Stimulated activated CD8-positive, alpha-beta memory T cell treated with anti-CD3 and anti-CD28 coated beads, Interleukin-4, amount 100 ng/mL, for 48 hours (primary cell): ENCODE results near the gene POFUT1.
"Not testable (repeated sequence)": the region's sequence is repeated elsewhere in the genome, so short reads cannot be mapped to it uniquely, and the experiment has no call there.

Experiments used
- DNase-seq: peaks from one replicate; pipeline ENCODE4 v3.0.0-alpha.2; 2020

The POFUT1 gene

GRCh38 chr20:32189691-32190615 is 17.7 kb upstream of the POFUT1 start:
- peak; percentile 72 for DNase-seq

DNA sequence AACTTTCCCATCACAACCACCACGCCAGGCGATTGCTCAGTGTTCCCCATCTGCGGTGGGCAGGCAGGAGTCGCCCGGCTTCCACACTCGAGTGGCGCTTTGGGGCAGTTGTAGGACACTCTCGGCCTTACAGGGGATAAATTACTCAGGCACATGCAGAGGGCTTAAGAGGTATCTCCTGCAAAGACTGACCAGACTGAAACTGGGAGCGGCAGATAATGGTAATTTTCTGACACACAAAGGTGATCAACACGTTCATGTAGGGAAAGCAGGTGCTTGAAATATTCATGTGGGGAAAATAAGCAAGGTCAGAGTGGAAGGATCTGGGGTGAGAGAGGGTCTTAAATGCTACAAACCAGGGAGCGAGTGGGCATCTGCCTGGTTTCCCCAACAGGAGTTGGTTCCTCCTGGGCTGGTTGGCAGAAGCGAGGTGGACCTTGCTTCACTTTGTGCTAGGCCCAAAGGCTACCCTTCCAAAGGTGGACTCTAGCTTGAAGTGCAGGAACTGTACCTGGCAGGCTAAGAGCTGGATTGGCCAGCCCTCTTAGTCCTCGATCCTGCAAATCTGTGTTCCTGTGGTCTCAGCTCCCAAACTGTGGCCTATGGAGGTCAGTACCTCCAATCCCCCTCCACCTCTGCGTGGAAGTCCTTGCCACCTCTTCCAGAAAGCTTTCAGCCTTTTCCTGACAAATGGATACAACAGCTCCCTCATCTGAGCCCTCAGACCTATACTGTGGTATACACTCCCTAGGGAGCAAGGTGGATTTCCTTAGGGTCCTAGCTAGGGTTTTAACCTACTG is 16.9 kb upstream of the POFUT1 start:
- peak; percentile 40 for DNase-seq

DNA sequence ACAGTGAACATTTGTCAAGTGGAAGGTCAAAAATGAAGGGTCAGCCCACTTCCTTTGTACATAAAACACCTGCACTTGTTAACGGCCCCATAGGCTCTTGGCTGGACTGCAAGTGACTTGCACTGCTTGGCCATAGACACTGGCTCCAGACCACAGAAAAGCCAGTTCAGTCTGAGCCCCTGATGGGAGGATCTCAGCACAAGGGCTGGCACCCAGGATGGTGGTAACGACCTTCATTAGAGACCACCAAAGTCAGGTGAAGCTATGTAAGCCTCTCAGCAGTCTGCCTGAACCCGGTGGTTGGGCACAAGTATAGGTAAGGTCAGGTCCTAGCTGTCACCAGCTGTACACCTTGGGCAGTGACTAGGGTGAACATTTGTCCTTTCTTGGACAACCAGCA is 16.3 kb upstream of the POFUT1 start:
- peak; percentile 37 for DNase-seq

DNA sequence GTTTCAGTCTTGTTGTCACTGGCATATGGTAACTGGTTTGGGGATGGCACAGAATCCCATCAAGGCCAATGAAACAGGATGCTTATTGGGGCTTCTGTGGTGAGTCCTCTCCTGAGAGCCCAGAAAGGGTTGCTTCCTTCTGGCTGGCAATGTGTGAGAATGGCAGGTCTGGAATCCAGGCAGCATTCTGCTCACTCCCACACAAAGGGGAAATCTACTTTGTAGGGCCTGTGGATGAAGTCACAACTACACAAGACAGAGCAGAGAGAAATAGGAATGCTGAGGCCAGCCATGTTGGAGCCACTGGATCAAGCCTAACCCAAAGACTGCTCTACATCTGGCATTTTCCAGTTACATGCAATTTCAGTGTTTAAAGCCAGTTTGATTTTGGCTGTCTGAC is 15.8 kb upstream of the POFUT1 start:
- peak; percentile 32 for DNase-seq

DNA sequence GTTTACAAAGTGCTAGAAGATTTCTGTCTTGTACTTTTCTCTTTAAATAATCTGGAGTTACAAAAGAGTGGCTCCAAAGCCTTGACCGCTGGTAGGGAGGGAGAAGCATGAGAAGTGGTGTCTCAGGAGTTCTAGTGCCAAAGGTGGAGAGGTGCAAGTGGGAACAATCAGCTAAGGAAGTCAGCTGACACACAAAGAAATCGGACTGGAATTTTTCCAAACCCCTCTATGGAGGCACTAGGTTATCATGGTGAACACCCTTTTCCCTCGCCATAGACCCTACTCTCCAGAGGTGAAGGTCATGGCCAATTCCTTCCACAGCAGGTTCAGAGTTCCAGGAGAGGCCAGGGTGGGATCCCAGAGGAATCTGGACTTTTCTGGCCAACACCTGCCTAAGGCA is 15.0 kb upstream of the POFUT1 start:
- no peak for DNase-seq

DNA sequence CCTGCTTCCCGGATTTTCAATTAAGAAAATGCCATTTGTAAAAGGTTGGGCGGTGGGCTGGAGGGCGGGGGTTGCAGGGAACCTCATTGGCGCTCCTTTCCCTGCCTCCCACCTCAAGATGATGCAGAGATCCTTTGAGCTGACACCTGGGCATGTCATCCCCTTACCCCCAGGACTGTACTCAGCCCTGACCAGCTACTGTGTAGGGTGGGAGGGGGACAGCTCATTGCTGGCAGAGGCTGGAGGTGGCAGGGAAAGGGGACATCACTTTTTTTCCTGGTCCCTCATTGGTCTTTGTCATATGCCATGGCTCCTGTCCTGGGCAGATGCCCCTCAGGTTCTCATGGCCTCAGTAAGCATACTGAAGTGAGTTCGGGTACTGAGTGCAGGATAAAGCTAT is 14.3 kb upstream of the POFUT1 start:
- not testable (repeated sequence) for DNase-seq

DNA sequence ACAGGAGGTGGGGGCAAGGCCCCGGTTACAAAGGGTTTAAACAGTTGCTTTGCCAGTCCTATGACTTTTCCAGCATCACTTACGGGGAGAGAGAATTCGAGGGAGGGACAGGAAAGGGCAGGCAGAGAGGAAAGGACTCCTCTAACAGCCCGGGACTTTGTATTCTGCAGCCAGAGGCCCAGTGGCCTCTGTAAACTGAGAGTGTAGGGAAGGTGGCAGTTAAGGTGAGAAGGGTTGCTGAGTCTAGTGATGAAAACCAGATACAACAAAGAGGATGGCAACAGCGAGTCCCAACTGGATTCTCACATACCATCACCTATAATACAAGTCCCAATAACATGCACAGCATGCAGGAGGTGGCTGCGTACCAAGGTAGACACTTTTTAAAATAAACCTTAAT is 13.7 kb upstream of the POFUT1 start:
- peak; percentile 17 for DNase-seq

GRCh38 chr20:32195581-32195980 is 12.1 kb upstream of the POFUT1 start:
- DNase-seq: no peak

GRCh38 chr20:32196613-32197012 is 11.1 kb upstream of the POFUT1 start:
- not testable (repeated sequence) for DNase-seq

DNA sequence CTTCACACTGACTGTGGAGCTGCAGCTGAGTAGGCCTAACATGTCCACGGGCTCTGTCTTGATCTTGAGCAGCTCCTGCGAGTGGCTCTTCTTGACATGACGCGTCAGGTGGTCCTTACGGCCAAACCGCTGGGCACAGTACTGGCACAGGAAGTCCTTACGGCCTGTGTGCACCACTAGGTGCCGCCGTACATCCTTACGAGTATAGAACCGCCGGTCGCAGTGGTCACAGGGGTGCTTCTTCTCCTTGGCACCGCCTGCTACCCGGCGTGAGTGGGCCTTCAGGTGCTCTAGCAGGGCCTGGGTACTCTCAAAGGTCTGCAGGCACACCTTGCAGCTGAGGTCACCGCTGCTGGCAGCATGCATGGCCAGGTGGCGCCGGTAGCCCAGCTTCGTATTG is 10.5 kb upstream of the POFUT1 start:
- not testable (repeated sequence) for DNase-seq

DNA sequence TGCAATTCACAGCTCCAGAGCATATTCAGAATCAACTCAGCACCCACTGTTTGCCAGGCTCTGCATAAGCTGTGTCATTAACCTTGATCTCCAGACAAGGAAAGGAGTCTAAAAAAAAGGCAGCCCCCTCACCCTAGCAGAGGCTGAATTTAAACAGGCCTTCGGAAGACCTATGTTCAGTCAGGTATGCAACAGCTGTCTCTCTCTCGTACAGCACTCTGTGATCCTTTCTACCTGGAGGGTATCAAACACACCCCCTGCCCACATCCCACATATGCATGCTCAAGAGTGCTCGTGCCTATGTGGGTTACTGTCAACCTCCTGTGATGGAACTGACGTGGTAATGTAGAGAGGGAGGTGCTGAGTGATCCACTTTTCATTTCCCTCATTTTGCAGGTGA is 8.7 kb upstream of the POFUT1 start:
- no peak for DNase-seq

DNA sequence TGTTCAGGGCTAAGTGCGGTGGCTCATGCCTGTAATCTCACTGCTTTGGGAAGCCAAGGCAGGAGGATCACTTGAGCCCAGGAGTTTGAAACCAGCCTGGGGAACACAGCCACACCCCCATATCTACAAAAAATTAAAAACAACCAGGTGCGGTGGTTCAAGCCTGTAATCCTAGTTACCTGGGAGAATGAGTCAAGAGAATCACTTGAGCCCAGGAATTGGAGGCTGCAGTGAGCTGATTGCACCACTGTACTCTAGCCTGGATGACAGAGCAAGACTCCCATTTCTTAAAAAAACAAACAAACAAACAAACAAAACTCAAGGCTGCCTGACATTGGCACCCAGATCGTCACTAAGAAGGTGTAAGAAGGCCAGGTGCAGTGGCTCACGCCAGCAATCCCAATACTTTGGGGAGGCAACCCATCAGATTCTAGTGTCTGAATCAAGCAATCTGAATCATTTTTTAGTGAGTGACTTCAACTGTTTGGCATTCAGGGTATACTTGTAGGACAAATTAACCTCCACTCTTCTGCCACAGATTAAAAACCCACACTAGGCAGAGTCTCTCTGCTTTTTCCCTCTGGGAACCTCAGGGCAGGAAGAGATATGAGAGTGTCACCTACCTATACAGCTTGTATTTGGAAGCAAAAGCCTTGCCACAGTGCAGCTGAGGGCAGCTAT is 6.2 kb upstream of the POFUT1 start:
- DNase-seq: no peak

- DNase-seq: no peak
Observed at GRCh38 chr20:32201977-32202363, 5.7 kb upstream of the POFUT1 start.

GRCh38 chr20:32203356-32204204 is 4.1 kb upstream of the POFUT1 start:
- DNase-seq: peak; percentile 42

DNA sequence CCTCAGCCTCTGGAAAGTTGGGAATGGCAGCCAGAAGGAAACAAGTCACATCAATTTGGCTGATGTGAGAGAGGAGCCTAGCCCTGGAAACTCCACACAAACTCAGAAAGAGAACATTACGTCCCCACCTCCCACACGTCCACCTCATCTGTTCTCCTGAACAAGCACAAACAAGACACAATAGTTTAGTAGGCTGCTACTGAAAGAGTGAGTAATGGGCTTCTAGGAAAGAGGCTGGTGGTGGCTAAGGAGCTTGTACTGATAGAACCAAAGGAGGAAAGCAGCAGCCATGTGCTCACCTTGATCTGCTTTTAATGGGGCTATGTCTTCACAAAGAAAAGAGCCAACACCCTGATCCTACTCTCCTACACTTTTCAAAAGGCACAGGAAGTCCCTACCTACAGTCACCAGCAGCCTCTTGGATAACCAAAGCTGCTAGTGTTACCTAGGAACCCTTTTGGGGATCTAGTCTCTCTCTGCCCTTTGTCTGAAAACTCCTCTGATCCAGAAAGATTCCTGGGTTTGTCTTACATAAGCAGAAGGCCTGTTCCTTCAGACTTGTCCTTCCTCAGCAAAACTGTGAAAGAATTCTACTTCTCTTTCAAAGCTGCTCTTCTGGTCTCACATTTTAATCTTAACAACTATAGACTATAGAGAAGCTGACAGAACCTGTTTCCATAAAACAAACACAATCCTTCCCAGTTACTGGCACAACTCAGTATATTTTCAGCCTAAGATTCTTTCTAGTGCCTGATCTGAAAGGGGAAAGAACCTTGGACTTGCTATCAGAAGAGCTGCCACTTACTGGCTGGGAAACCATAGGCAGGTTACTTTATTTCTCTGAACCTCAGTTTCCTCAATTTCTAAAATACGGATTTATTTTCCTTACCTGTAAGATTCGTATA is 3.2 kb upstream of the POFUT1 start:
- peak; percentile 86 for DNase-seq

GRCh38 chr20:32205110-32205842 is 2.4 kb upstream of the POFUT1 start:
- DNase-seq: no peak

GRCh38 chr20:32205843-32206759 is 1.6 kb upstream of the POFUT1 start:
- no peak for DNase-seq

DNA sequence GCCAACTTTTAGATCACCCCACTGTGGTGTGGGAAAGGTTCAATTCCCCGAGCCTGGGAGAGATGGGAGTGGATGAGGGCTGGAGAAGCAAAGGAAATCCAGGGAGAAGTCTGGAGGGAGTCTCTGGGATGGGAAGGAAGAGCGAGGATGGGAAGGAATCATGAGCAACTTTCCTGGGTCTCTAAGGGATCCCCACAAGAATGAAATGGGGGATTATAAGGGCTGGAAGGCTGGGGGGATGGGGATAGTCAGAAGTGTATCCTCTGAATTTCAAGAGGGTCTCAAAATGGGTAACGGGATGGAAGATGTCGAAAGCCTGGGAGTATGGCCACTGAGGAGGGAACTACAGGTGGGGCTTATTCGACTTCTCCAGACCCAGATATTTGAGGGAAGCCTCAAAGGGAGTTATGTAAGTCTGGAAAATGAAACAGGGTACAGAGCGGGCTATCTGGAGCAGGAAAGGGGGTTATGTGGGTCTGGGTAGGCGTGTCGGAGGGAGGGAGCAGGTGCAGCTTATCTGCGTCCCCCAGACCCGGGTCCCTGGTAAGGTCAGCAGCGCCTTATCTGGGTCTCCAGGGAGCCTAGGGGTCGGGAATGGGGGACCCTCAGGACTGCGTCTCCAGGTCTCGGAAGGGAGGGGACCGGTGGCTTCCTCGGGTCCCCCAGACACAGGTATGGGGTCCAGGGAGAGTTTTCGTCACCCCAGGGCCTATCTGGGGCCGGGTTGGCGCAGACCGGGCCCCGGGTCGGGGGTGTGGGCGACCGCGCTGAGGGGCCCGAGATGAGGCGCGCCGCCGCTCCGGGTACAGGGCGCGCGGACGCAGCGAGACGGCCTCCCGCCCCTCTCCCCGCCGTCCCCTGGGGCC is 687 bp upstream of the POFUT1 start:
- DNase-seq: peak; percentile 51
